ENCODE measurements around the gene SPTLC2.

DNA sequence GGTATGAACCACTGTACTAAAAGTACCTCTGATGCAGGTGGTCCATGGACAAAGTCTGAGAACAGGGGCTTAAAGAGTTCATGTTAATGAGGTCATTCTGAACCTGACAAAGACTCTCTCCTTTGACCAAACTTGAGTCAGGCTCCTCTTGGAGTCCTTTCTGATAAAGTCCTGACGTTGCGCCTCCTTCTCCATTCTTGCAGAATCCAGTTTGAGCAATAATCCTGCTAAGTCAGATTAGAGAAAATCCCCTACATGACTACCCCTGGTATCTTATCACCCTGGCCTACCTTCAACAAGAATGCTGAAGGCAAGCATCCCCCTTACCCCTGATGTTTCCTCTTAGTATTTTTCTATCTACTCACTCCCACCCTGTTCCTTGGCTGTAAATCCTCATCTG is 71.9 kb downstream of the SPTLC2 start:
- TF ChIP-seq, protein P1, sequence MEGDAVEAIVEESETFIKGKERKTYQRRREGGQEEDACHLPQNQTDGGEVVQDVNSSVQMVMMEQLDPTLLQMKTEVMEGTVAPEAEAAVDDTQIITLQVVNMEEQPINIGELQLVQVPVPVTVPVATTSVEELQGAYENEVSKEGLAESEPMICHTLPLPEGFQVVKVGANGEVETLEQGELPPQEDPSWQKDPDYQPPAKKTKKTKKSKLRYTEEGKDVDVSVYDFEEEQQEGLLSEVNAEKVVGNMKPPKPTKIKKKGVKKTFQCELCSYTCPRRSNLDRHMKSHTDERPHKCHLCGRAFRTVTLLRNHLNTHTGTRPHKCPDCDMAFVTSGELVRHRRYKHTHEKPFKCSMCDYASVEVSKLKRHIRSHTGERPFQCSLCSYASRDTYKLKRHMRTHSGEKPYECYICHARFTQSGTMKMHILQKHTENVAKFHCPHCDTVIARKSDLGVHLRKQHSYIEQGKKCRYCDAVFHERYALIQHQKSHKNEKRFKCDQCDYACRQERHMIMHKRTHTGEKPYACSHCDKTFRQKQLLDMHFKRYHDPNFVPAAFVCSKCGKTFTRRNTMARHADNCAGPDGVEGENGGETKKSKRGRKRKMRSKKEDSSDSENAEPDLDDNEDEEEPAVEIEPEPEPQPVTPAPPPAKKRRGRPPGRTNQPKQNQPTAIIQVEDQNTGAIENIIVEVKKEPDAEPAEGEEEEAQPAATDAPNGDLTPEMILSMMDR (IDR thresholded peaks at IDR 0.05; ENCODE audit: low read depth, low read length) = no peak
- TF ChIP-seq EZH2phosphoT487 (IDR thresholded peaks at IDR 0.05; ENCODE audit: low read depth) = no peak

Data from OCI-LY3 (cell line).